ENCODE results near the gene ABCB9.
"Not testable (repeated sequence)": the region's sequence is repeated elsewhere in the genome, so short reads cannot be mapped to it uniquely, and the experiment has no call there.

Gene ABCB9

GRCh38 chr12:122909442-122910288, 56.6 kb downstream of the ABCB9 start:
- Mint-ChIP-seq H3K36me3 (ENCODE audit: low read depth) (no peaks in the 10 kb centered on the region), H3K27me3 (ENCODE audit: low read depth, poor library complexity) (peaks cover 6% of the 10 kb centered on the region), H3K27ac (peak overlapping the region; percentile 36), H3K9me3 (peaks cover 9% of the 10 kb centered on the region), H3K4me3 (no peak overlapping the region), H3K4me1 (peaks cover 5% of the 10 kb centered on the region)
- TF ChIP-seq CTCF (IDR thresholded peaks at IDR 0.05) = no peak
- DNase-seq = no peak

- H3K4me1 Mint-ChIP-seq = peaks cover 5% of the 10 kb centered on the region
- no peak for TF ChIP-seq CTCF (IDR thresholded peaks at IDR 0.05)
- peaks cover 12% of the 10 kb centered on the region for H3K27me3 Mint-ChIP-seq (ENCODE audit: low read depth, poor library complexity)
- no peak overlapping the region for H3K4me3 Mint-ChIP-seq
- H3K9me3 Mint-ChIP-seq = peaks cover 7% of the 10 kb centered on the region
- DNase-seq = no peak
- no peak overlapping the region for H3K27ac Mint-ChIP-seq
- no peaks in the 10 kb centered on the region for H3K36me3 Mint-ChIP-seq (ENCODE audit: low read depth)
Observed at GRCh38 chr12:122908915-122909314, 57.3 kb downstream of the ABCB9 start.

- not testable (repeated sequence) for DNase-seq; H3K4me3 Mint-ChIP-seq; H3K4me1 Mint-ChIP-seq; H3K9me3 Mint-ChIP-seq; H3K36me3 Mint-ChIP-seq (ENCODE audit: low read depth); H3K27ac Mint-ChIP-seq
- H3K27me3 Mint-ChIP-seq (ENCODE audit: low read depth, poor library complexity) = peaks cover 40% of the 10 kb centered on the region
Observed at GRCh38 chr12:122905258-122905657, 61.0 kb downstream of the ABCB9 start.

GRCh38 chr12:122903693-122904034, 62.6 kb downstream of the ABCB9 start:
- peaks cover 3% of the 10 kb centered on the region for H3K9me3 Mint-ChIP-seq
- no peak for TF ChIP-seq CTCF (IDR thresholded peaks at IDR 0.05)
- no peak overlapping the region for H3K4me3 Mint-ChIP-seq
- no peaks in the 10 kb centered on the region for H3K4me1 Mint-ChIP-seq
- no peak for DNase-seq
- H3K27ac Mint-ChIP-seq = no peak overlapping the region
- peaks cover 40% of the 10 kb centered on the region for H3K27me3 Mint-ChIP-seq (ENCODE audit: low read depth, poor library complexity)
- no peaks in the 10 kb centered on the region for H3K36me3 Mint-ChIP-seq (ENCODE audit: low read depth)

GRCh38 chr12:122902854-122903692, 63.2 kb downstream of the ABCB9 start:
- Mint-ChIP-seq H3K4me1 (no peaks in the 10 kb centered on the region), H3K27me3 (ENCODE audit: low read depth, poor library complexity) (peaks cover 40% of the 10 kb centered on the region), H3K9me3 (peaks cover 3% of the 10 kb centered on the region), H3K36me3 (ENCODE audit: low read depth) (no peaks in the 10 kb centered on the region), H3K4me3 (no peak overlapping the region), H3K27ac (no peak overlapping the region)
- no peak for DNase-seq
- no peak for TF ChIP-seq CTCF (IDR thresholded peaks at IDR 0.05)

- Mint-ChIP-seq H3K27me3 (ENCODE audit: low read depth, poor library complexity) (peaks cover 62% of the 10 kb centered on the region), H3K4me1 (peaks cover 7% of the 10 kb centered on the region), H3K27ac (no peak overlapping the region), H3K4me3 (no peak overlapping the region), H3K36me3 (ENCODE audit: low read depth) (no peaks in the 10 kb centered on the region), H3K9me3 (peaks cover 7% of the 10 kb centered on the region)
- no peak for TF ChIP-seq CTCF (IDR thresholded peaks at IDR 0.05)
- no peak for DNase-seq
Observed at GRCh38 chr12:122899887-122900286, 66.4 kb downstream of the ABCB9 start.

All from nephron progenitor cell (in vitro differentiated cells).